Measurements from ENCODE around the gene FOXF2.
"Not testable (repeated sequence)": the region's sequence is repeated elsewhere in the genome, so short reads cannot be mapped to it uniquely, and the experiment has no call there.

Gene FOXF2

DNA sequence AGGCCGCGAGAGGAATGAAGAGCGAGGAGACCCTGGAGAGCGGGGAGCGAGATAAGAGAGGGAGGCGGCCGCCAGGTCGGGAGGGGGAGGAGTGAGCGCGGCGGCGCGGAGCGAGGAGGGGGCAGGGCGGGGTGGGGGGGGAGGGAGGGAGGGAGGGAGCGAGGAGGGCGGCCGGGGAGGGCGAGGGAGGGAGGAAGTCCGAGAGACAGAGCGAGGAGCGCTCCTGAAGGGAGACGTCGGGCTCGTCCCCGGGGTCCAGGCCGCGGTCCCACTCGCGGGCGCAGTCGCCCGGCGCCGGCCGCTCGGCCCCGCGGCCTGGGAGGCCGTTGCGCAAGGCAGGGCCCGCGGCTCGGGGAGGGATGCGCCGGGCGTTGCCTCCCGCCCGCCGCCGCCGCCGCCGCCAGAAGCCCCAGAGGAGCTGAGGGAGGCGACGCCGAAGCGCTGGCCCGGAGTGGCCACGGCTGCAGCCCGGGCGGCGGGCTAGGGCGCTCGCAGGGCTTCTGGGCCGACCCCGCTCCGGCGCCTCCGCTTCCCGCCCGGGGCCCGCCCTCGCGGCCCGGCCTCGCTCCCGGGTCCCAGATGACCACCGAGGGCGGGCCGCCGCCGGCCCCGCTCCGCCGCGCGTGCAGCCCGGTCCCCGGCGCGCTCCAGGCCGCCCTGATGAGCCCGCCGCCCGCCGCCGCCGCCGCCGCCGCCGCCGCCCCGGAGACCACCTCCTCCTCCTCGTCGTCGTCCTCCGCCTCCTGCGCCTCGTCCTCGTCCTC, at the start of gene FOXF2:
Gene FOXF2, plus strand, starts transcription at position 208 of the 764 bp plus-strand sequence. Its CDS starts 372 bp downstream, at position 580.
- no peak for DNase-seq

DNA sequence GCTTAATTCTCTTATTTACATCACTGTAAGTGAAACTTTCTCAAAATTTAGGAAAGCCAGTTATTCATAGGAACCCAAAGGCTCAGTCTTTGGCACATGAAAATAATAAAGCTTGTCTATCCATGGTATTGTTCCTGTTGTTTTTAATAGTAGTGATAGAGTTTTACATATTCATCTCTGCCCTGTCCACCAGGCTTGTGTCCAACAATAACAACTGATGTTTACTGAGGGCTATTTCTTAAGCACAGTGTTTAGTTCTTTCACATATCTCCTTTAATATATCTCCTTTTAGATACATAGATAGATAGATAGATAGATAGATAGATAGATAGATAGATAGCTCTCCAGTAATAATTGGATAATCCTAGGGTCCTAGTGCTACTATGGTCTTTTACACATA, 43.3 kb upstream of the FOXF2 start:
- no peak for DNase-seq

DNA sequence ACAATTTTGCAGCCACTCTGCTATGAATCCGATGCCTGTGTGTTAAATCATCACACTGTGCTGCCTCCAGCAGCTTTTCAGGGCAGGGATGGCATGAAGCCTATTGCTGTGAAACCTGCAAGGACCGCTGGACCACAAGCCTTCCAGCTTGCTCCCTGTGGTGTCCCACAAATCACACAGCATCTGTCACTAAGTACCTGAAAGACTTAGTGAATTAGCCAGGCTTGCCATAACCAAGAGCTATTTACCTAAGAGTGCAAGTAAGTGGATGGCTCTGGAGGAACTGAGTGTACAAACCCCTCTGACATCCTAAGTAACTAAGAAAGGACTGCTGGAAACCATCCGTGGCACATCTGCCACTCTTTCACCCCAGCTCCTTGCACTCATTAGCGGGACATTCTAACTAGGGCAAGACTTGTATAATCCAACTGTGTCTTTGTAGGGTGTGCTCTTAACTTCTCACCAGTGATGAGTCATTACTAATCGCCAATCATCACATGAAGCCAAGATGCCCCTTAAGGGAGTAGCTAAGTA, 42.8 kb upstream of the FOXF2 start:
- no peak for DNase-seq

GRCh38 chr6:1347161-1347560, 42.2 kb upstream of the FOXF2 start:
- DNase-seq = no peak

GRCh38 chr6:1348675-1349074, 40.7 kb upstream of the FOXF2 start:
- DNase-seq = no peak

DNA sequence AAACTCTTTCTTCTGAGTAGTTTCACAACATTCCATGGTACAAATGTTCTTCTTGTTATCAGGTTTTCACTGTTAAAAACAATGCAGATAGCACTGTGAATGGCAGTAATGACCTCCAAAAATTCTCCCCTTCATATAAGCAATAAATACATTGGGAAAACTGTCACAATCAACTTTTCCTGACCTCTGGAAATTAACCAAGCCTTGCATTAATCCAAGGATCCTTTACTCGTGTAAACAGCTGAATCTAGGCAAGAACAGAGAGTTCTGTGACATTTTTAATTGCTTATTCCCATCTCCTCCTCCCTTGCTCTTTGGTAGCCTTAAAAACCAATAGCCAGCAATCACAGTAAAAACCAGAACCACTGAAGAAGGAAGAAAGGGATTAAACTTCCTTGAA, 39.7 kb upstream of the FOXF2 start:
- no peak for DNase-seq

DNA sequence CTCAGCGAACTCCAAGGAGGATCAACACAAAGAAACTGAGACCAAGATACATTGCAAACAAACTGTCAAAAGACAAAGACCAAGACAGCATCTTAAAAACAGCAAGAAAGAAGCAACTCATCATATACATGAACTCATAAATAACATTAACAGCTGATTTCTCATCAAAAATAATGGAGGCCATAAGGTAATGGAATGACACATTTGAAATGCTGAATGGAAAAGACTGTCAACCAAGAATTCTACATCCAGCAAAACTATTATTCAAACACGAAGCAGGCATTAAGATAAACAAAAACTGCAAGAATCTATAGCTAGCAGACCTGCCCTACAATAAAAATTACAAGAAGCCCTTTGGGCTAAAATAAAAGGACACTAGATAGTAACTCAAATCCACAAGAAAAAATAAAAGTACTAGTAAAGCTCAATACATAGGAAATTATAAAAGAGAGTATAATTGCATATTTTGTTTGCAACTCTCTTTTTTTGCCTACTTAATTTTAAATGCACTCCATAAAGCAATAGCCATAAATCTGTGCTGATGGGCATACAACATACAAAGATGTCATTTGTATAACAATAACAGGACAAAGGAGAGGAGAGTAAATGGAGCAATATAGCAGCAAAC, 37.9 kb upstream of the FOXF2 start:
- DNase-seq = no peak

GRCh38 chr6:1355068-1355467, 34.3 kb upstream of the FOXF2 start:
- not testable (repeated sequence) for DNase-seq

DNA sequence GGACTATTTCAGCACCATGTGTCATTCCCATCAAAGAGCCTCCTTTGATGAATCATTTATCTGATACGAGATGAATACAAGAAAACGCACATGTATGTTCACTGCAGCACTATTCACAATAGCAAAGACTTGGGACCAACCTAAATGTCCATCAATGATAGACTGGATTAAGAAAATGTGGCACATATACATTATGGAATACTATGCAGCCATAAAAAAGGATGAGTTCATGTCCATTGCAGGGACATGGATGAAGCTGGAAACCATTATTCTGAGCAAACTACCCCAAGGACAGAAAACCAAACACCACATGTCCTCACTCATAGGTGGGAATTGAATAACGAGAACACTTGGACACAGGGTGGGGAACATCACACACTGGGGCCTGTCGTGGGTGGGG, 27.7 kb upstream of the FOXF2 start:
- not testable (repeated sequence) for DNase-seq

- no peak for DNase-seq
These were observed 26.7 kb upstream of the FOXF2 start for GRCh38 chr6:1362643-1363042.

DNA sequence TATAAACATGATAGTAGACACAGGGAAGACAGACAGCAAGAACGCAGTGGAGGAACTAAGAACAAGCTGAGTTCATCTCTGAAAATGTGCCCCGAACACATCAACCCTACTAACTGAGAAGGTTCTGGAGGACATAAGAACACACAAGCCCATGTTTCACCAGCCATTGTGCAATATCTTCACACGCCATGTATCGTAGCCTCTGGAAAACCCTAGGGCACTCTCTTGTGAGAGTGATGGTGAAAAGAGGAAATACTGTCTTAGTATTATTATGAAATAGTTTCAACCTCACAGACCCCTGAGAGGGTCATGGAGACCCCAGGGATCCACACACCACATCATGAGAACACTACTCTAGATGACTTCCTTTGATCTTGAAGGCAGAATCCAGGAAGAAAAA, 26.1 kb upstream of the FOXF2 start:
- no peak for DNase-seq

DNA sequence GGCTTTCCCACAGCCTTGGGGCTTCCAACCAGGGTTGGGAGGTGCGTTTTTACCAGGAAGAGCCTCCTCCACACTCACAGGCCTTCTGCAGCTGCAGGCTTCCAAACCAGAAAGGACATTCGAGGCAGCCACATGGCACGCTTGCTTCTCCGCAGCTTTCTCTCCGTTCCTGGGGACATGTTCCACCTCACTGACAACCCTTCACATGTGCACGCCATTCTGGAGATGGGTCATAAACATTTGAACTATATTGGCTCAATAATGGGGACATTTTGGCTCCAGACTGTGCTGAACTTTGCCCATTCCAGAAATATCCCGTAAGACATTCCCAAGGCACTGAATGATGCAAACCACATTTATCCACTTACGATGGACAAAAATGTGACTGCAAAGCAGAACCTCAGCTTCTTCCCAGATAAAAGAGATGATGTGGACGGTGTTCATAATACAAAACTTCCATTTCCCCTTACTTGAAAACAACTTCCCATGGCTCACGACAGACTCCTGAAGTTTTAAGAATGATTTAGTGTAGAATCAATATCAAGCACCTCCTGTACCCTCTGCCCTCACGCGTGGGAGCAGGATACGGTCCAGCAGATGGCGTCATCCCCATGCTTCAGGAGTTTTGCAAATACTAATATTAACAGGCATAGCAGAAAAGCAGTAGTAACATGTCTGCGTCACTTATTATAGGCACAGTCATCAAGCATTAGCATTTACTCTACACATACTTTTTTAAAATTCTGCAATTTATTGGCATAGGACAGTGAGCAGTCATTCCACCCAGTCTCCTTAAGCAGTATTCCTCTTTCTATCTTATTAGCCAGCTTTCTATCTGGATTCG, 25.4 kb upstream of the FOXF2 start:
- no peak for DNase-seq

- no peak for DNase-seq
These were observed 24.6 kb upstream of the FOXF2 start for GRCh38 chr6:1364791-1365190.

- DNase-seq = no peak
These were observed 23.7 kb upstream of the FOXF2 start for GRCh38 chr6:1365686-1366085.

DNA sequence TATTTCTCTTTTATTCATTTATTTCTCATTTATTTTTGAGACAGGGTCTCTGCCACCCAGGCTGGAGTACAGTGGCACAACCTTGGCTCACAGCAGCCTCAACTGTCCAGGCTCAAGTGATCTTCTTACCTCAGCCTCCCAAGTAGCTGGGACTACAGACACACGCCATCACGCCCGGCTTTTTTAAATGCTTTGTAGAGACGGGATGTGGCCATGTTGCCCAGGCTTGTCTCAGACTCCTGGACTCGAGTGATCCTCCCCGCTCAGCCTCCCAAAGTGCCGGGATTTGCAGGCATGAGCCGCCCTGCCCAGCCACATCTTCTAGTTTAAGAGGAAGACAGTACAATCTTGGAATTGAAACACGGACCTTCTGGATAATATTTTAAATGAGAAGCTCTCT, 21.6 kb upstream of the FOXF2 start:
- DNase-seq = no peak

- no peak for DNase-seq
These were observed 20.4 kb upstream of the FOXF2 start for GRCh38 chr6:1368940-1369339.

DNA sequence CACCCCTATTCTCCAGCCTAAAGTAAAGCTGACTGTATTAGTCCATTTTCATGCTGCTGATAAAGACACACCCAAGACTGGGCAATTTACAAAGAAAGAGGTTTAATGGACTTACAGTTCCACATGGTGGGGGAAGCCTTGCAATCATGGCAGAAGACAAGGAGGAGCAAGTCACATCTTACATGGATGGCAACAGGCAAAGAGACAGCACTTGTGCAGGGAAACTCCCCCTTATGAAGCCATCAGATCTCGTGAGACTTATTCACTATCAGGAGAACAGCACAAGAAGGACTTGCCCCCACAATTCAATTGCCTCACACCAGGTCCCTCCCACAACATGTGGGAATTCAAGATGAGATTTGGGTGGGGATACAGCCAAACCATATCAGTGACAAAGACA, 19.7 kb upstream of the FOXF2 start:
- DNase-seq = not testable (repeated sequence)

GRCh38 chr6:1371933-1372332, 17.4 kb upstream of the FOXF2 start:
- no peak for DNase-seq

DNA sequence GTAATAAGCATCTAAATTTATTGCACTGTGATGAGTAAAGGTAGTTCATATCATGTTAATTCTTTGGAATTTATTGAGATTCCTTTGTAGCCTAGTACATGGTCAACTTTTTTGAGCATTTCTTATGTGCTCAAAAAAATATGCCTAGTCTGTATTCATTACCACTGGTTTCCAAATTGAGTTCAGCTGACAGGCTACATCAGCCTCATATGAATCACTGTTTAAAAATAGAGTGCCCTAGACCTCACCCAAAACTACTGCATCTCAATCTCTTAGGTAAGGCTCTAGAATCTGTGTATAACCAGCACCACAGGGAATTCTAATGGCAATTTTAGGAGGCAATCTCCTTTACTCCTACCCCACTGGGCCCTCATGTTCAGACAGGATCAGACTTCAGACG, 16.7 kb upstream of the FOXF2 start:
- no peak for DNase-seq

DNA sequence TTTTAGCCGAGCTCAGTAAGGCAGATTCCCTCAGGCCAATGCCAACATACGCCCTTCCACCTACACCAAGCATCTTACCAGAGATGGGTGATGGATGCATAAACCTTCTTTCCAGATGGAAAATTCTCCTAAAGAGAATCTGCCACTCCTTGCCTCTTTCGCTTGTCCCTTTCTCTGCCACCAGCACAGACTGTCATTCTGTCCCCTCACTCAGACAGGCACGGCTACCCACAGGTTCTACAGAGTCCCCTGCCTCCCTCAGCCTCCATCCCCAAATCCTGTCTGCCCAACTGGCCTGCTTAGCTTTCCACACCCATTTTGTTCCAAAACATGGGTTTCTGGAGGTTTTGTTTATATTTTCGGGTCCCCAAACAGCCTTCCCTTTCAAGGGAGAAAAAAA, 12.7 kb upstream of the FOXF2 start:
- DNase-seq = no peak

- DNase-seq = no peak
These were observed 11.8 kb upstream of the FOXF2 start for GRCh38 chr6:1377526-1377925.

DNA sequence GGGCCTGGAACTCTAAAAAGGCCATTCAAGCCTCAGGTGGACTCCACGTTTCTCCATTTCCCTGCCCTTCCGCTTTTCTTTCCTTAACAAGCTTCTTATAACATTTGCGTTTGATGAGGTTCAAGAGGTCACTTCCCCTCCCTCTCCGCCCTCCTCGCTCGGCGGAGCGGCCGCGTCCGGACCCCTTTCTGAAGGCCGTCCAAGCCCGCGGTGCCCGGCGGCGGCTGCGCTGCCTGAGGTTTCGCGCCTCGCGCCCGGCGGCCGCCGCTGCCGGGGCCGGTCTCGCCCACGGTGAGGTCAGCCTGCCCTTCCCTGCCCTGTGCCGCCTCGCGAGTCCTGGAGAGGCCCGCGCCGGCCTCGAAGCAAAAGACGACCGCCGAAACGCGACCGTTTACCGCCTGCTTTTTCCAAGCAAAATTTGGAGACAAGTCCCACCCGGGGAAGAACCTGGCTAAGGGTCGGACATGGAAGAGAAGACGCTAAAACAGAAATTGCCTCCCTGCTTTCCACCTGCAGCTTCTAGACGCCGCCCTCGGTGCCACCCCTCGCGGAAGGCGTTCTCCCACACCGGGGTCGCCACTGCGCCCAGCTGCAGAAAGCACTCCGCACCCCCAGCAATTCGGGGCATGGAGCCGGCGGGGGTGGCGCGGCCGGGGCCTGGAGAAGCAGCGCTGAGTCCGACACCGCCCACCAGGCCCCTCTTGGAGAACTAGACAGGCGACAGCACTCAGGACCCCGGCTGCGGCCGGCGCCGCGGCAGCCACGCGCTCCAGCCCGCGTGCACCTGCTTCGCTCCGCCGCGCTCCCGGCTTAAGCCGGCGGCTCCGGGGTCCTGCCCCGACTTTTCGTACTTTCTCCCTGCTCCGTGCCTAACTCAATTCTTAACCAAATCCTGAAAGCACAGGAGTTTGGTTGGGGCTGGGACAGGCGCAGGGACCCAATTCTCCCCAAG, 11.0 kb upstream of the FOXF2 start:
- DNase-seq = no peak
